ENCODE results near the gene ZNF687.

ZNF687 gene

GRCh38 chr1:151292207-151293030 lies 10.3 kb downstream of the ZNF687 start:
- Histone ChIP-seq H3K9me3 (ENCODE audit: control insufficient read depth, insufficient read depth, low read depth, low read length) (no peaks in the 10 kb centered on the region), H3K4me1 (ENCODE audit: control insufficient read depth, insufficient read depth, low read length) (peaks cover 25% of the 10 kb centered on the region), H3K27me3 (ENCODE audit: control insufficient read depth, insufficient read depth, low read length) (no peaks in the 10 kb centered on the region), H3K4me3 (ENCODE audit: low read depth, low read length) (no peak overlapping the region), H3K9ac (ENCODE audit: low read length) (no peak overlapping the region), H3K36me3 (ENCODE audit: control insufficient read depth, insufficient read depth, low read length) (peaks cover 78% of the 10 kb centered on the region), H3K27ac (ENCODE audit: low read depth, low read length) (no peak overlapping the region)

- Histone ChIP-seq H3K9ac (ENCODE audit: low read length) (no peak overlapping the region), H3K27me3 (ENCODE audit: control insufficient read depth, insufficient read depth, low read length) (no peaks in the 10 kb centered on the region), H3K27ac (ENCODE audit: low read depth, low read length) (no peak overlapping the region), H3K36me3 (ENCODE audit: control insufficient read depth, insufficient read depth, low read length) (peaks cover 77% of the 10 kb centered on the region), H3K4me3 (ENCODE audit: low read depth, low read length) (no peak overlapping the region), H3K9me3 (ENCODE audit: control insufficient read depth, insufficient read depth, low read depth, low read length) (no peaks in the 10 kb centered on the region), H3K4me1 (ENCODE audit: control insufficient read depth, insufficient read depth, low read length) (peaks cover 25% of the 10 kb centered on the region)
Observed at GRCh38 chr1:151293093-151293492, 11.0 kb downstream of the ZNF687 start.

DNA sequence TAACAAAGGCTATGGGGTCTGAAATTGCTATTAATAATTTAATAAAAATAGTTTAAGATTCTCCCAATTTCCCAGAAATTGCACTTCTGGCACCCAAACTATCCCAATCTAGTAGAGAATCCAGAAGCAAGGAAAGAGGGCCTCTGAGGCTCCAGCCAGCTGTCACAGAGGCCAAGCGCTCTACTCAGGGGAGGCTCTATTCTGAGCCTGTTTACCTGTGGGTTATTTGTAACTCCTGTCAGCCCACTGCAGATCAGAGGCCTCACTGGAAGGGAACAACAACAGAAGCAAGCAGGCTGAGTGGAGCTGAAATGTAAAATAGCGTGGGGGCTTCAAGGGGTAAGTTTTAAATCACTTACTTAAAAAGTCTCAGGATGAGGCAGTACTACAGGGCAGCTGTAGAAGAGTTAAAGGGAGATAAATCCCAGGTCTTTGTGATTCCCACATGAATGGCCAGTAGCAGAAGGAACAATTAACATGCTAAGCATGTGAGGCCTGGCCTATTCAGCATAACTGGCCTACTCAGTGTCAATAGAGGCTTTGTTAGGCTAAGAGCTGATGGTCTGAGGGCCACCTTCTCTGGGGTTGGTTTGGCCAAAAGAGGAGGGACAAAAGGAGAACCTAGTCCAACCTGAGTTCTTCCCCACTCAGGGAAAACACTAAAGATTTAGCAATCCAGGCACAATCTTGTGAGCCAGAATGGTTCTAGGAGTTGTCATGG lies 12.8 kb downstream of the ZNF687 start:
- peaks cover 22% of the 10 kb centered on the region for H3K4me1 ChIP-seq (ENCODE audit: control insufficient read depth, insufficient read depth, low read length)
- H3K36me3 ChIP-seq (ENCODE audit: control insufficient read depth, insufficient read depth, low read length): peaks cover 75% of the 10 kb centered on the region
- H3K4me3 ChIP-seq (ENCODE audit: low read depth, low read length): no peak overlapping the region
- H3K27ac ChIP-seq (ENCODE audit: low read depth, low read length): peak overlapping the region; percentile 72
- H3K9ac ChIP-seq (ENCODE audit: low read length): peak overlapping the region; percentile 19
- H3K27me3 ChIP-seq (ENCODE audit: control insufficient read depth, insufficient read depth, low read length): no peaks in the 10 kb centered on the region
- H3K9me3 ChIP-seq (ENCODE audit: control insufficient read depth, insufficient read depth, low read depth, low read length): no peaks in the 10 kb centered on the region

- 0 out of 2 replicates have a peak overlapping the region, but pooled peaks have one; percentile 4 for H3K27ac ChIP-seq (ENCODE audit: low read depth, low read length)
- peak overlapping the region; percentile 26; the same call in 1 of the 2 replicates for H3K4me3 ChIP-seq (ENCODE audit: low read depth, low read length)
- peak overlapping the region; percentile 31 for H3K9ac ChIP-seq (ENCODE audit: low read length)
- H3K4me1 ChIP-seq (ENCODE audit: control insufficient read depth, insufficient read depth, low read length): peaks cover 30% of the 10 kb centered on the region
- no peaks in the 10 kb centered on the region for H3K27me3 ChIP-seq (ENCODE audit: control insufficient read depth, insufficient read depth, low read length)
- peaks cover 74% of the 10 kb centered on the region for H3K36me3 ChIP-seq (ENCODE audit: control insufficient read depth, insufficient read depth, low read length)
- H3K9me3 ChIP-seq (ENCODE audit: control insufficient read depth, insufficient read depth, low read depth, low read length): no peaks in the 10 kb centered on the region
Observed at GRCh38 chr1:151309811-151310323, 27.8 kb downstream of the ZNF687 start.

GRCh38 chr1:151311011-151311410 lies 28.9 kb downstream of the ZNF687 start:
- Histone ChIP-seq H3K9me3 (ENCODE audit: control insufficient read depth, insufficient read depth, low read depth, low read length) (no peaks in the 10 kb centered on the region), H3K36me3 (ENCODE audit: control insufficient read depth, insufficient read depth, low read length) (peaks cover 73% of the 10 kb centered on the region), H3K27ac (ENCODE audit: low read depth, low read length) (no peak overlapping the region), H3K9ac (ENCODE audit: low read length) (no peak overlapping the region), H3K4me1 (ENCODE audit: control insufficient read depth, insufficient read depth, low read length) (peaks cover 30% of the 10 kb centered on the region), H3K4me3 (ENCODE audit: low read depth, low read length) (no peak overlapping the region), H3K27me3 (ENCODE audit: control insufficient read depth, insufficient read depth, low read length) (no peaks in the 10 kb centered on the region)

GRCh38 chr1:151311589-151312331 lies 29.7 kb downstream of the ZNF687 start:
- peaks cover 73% of the 10 kb centered on the region for H3K36me3 ChIP-seq (ENCODE audit: control insufficient read depth, insufficient read depth, low read length)
- peak overlapping the region; percentile 15; the same call in 1 of the 2 replicates for H3K27ac ChIP-seq (ENCODE audit: low read depth, low read length)
- H3K4me1 ChIP-seq (ENCODE audit: control insufficient read depth, insufficient read depth, low read length): peaks cover 30% of the 10 kb centered on the region
- H3K27me3 ChIP-seq (ENCODE audit: control insufficient read depth, insufficient read depth, low read length): no peaks in the 10 kb centered on the region
- peak overlapping the region; percentile 4 for H3K9ac ChIP-seq (ENCODE audit: low read length)
- no peak overlapping the region for H3K4me3 ChIP-seq (ENCODE audit: low read depth, low read length)
- H3K9me3 ChIP-seq (ENCODE audit: control insufficient read depth, insufficient read depth, low read depth, low read length): no peaks in the 10 kb centered on the region

GRCh38 chr1:151312411-151312810 lies 30.3 kb downstream of the ZNF687 start:
- no peaks in the 10 kb centered on the region for H3K27me3 ChIP-seq (ENCODE audit: control insufficient read depth, insufficient read depth, low read length)
- H3K4me3 ChIP-seq (ENCODE audit: low read depth, low read length): no peak overlapping the region
- H3K36me3 ChIP-seq (ENCODE audit: control insufficient read depth, insufficient read depth, low read length): peaks cover 68% of the 10 kb centered on the region
- H3K27ac ChIP-seq (ENCODE audit: low read depth, low read length): no peak overlapping the region
- H3K4me1 ChIP-seq (ENCODE audit: control insufficient read depth, insufficient read depth, low read length): peaks cover 30% of the 10 kb centered on the region
- H3K9ac ChIP-seq (ENCODE audit: low read length): no peak overlapping the region
- no peaks in the 10 kb centered on the region for H3K9me3 ChIP-seq (ENCODE audit: control insufficient read depth, insufficient read depth, low read depth, low read length)

DNA sequence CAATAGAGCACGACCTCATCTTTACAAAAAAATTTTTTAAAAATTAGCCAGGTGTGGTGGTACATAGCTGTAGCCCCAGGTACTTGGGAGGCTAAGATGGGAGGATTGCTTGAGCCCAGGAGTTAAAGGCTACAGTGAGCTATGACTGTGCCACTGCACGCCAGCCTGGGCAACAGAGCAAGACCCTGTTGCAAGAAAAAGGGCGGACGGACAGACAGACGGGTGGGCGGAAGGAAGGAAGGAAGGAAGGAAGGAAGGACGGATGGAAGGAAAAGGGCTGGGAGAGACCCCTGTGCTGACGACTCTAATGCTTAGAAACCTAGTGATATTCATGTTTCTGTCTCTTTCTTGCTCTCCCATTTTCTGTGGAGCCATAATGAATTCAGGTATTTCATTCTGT lies 30.7 kb downstream of the ZNF687 start:
- Histone ChIP-seq H3K27me3 (ENCODE audit: control insufficient read depth, insufficient read depth, low read length) (no peaks in the 10 kb centered on the region), H3K4me1 (ENCODE audit: control insufficient read depth, insufficient read depth, low read length) (peaks cover 30% of the 10 kb centered on the region), H3K4me3 (ENCODE audit: low read depth, low read length) (no peak overlapping the region), H3K9ac (ENCODE audit: low read length) (no peak overlapping the region), H3K27ac (ENCODE audit: low read depth, low read length) (no peak overlapping the region), H3K36me3 (ENCODE audit: control insufficient read depth, insufficient read depth, low read length) (peaks cover 66% of the 10 kb centered on the region), H3K9me3 (ENCODE audit: control insufficient read depth, insufficient read depth, low read depth, low read length) (no peaks in the 10 kb centered on the region)

DNA sequence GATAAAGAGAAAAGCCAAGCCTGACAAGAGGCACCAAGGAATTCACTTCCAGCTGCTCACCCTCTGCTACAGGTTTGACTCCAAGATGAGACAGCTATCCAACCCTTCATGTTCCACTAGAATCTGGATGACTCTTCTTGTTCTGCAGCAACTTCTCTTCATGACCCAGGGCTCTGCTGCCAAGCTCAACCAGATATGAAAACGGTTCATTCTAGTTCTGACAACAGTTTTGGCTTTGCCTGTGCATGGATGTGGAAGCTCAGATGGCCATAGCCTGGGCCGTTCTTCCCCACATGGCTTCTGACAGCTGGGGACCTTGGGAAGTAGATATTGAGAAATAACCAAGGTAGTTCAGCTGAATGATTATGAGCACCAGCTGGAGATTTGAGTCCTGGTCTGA lies 31.4 kb downstream of the ZNF687 start:
- peaks cover 30% of the 10 kb centered on the region for H3K4me1 ChIP-seq (ENCODE audit: control insufficient read depth, insufficient read depth, low read length)
- H3K4me3 ChIP-seq (ENCODE audit: low read depth, low read length): no peak overlapping the region
- no peaks in the 10 kb centered on the region for H3K9me3 ChIP-seq (ENCODE audit: control insufficient read depth, insufficient read depth, low read depth, low read length)
- H3K27ac ChIP-seq (ENCODE audit: low read depth, low read length): no peak overlapping the region
- H3K27me3 ChIP-seq (ENCODE audit: control insufficient read depth, insufficient read depth, low read length): no peaks in the 10 kb centered on the region
- peaks cover 59% of the 10 kb centered on the region for H3K36me3 ChIP-seq (ENCODE audit: control insufficient read depth, insufficient read depth, low read length)
- H3K9ac ChIP-seq (ENCODE audit: low read length): no peak overlapping the region

- H3K4me1 ChIP-seq (ENCODE audit: control insufficient read depth, insufficient read depth, low read length): peaks cover 27% of the 10 kb centered on the region
Observed at GRCh38 chr1:151314137-151314875, 32.2 kb downstream of the ZNF687 start.

More at GRCh38 chr1:151314137-151314875, 32.2 kb downstream of the ZNF687 start:
- peaks cover 56% of the 10 kb centered on the region for H3K36me3 ChIP-seq (ENCODE audit: control insufficient read depth, insufficient read depth, low read length)
- H3K4me3 ChIP-seq (ENCODE audit: low read depth, low read length): no peak overlapping the region
- no peak overlapping the region for H3K27ac ChIP-seq (ENCODE audit: low read depth, low read length)
- no peak overlapping the region for H3K9ac ChIP-seq (ENCODE audit: low read length)
- H3K27me3 ChIP-seq (ENCODE audit: control insufficient read depth, insufficient read depth, low read length): no peaks in the 10 kb centered on the region
- H3K9me3 ChIP-seq (ENCODE audit: control insufficient read depth, insufficient read depth, low read depth, low read length): no peaks in the 10 kb centered on the region

Data from HUES6 (cell line).